Natural killer cell (primary cell): ENCODE measurements around the gene AMDHD2. TPM values are rescaled to one million over a fixed set of nuclear protein-coding genes. Genes with fewer than 3 reads are reported as not detected.

Source experiments
- ATAC-seq, 3 donors: fragments of 150-1000 bp in 2 of 3; fragments of 200-7000 bp in 1 of 3; cut with Tn5 transposase; 1 replicate in 1 of 3; 2 replicates in 2 of 3; pipeline ENCODE4 v1.10.0; 2021; ENCODE audit warnings: mild to moderate bottlenecking in 2 of 3, moderate library complexity in 2 of 3
- DNase-seq, 2 donors: peaks; one replicate each; pipeline versions ENCODE4 v3.0.0 to v3.0.0-alpha.2; 2013 to 2021; ENCODE audit warnings: mixed read lengths in 1 of 2
- H3K27ac ChIP-seq: one replicate; pipeline ENCODE4 v1.5.1; 2013; ENCODE audit warnings: mild to moderate bottlenecking, low read length
- H3K27me3 ChIP-seq: one replicate; pipeline ENCODE4 v1.6.1; 2013; ENCODE audit warnings: low read length; ENCODE audit not compliant: control insufficient read depth, insufficient read depth
- H3K36me3 ChIP-seq: one replicate; pipeline ENCODE4 v1.6.1; 2013; ENCODE audit warnings: low read length; ENCODE audit not compliant: control insufficient read depth, insufficient read depth
- H3K4me1 ChIP-seq: one replicate; pipeline ENCODE4 v1.6.1; 2013; ENCODE audit warnings: low read length; ENCODE audit not compliant: control insufficient read depth, insufficient read depth
- H3K4me3 ChIP-seq: one replicate; pipeline ENCODE4 v1.5.1; 2013; ENCODE audit warnings: low read length
- H3K9me3 ChIP-seq: one replicate; pipeline ENCODE4 v1.6.1; 2013; ENCODE audit warnings: low read length; ENCODE audit not compliant: control insufficient read depth, insufficient read depth
- H3K27ac Mint-ChIP-seq, 2 donors: one replicate each; pipeline ENCODE4 v1.8.0; 2022; ENCODE audit warnings: mild to moderate bottlenecking in 2 of 2, mixed read lengths in 2 of 2, moderate library complexity in 1 of 2
- H3K27me3 Mint-ChIP-seq, 2 donors: one replicate each; pipeline ENCODE4 v1.8.0; 2022; ENCODE audit warnings: low read depth in 2 of 2, mixed read lengths in 2 of 2
- H3K36me3 Mint-ChIP-seq: one replicate; pipeline ENCODE4 v1.8.0; 2022; ENCODE audit warnings: mixed read lengths
- H3K4me1 Mint-ChIP-seq, 2 donors: one replicate each; pipeline ENCODE4 v1.8.0; 2022; ENCODE audit warnings: mixed read lengths in 2 of 2
- H3K4me3 Mint-ChIP-seq: one replicate; pipeline ENCODE4 v1.8.0; 2022; ENCODE audit warnings: mild to moderate bottlenecking, moderate library complexity, mixed read lengths
- H3K9me3 Mint-ChIP-seq, 2 donors: one replicate each; pipeline ENCODE4 v1.8.0; 2022; ENCODE audit warnings: mixed read lengths in 2 of 2
- WGBS: methylation state at CpG from one replicate; pipeline ENCODE4 v1.1.7; 2013; ENCODE audit warnings: missing lambda C conversion rate; ENCODE audit not compliant: insufficient coverage; 5-methylcytosine and 5-hydroxymethylcytosine counted together
- intact Hi-C: fragments of 100-400 bp; cut with micrococcal nuclease; formaldehyde crosslinking; loops from one replicate; pipeline ENCODE4 v1.14.2; 2022
- total RNA-seq, 4 donors: library from RNA; stranded (reverse); fragments of 120-200 nt in 1 of 4; gene quantifications; one replicate each; pipeline versions ENCODE4 v1.2.3 to v1.2.4, GENCODE V29; 2013 to 2022
- TF ChIP-seq, protein P1 (sequence below): fragments of 200-600 bp; IDR thresholded peaks from one replicate; pipeline ENCODE4 v1.8.0; 2022; ENCODE audit warnings: antibody characterized with exemption

The AMDHD2 gene
- total RNA-seq, 3 donors from 2014 or later (not counting 1 experiment from before 2014, with no cell fraction given) = 129 to 162 (median 144) TPM

DNA sequence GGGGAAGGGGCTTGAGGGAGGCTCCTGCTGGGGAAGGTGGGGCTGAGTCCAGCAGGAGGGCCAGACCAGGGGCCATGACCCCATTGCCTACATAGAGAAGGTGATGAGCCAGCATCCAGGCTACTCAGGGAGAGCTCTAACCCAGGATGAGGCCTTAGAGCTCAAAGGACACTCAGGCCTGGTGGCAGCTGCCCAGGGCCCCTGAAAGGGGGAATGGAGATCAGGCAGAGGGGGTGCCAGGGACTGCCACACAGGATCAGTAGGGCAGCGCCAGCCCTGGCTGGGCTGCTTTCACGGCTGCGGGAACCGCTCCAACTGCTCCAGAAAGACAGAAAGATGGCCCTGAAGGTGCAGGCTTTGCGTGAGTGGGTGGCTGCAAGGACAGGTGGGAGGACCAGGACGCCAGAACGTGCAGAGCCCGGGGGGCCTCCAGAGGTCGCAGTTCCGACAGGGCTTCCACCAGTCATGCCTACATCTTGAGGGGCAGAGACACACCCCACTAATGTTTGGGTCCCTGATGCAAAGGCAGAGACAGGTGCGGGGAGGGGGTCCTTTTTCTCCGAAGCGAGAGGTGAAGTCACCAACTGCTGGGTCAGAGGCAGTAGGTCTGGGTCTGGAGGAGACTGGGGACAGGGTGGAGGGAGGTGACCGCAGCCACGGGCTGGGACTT is 7.3 kb upstream of the AMDHD2 start:
- Histone ChIP-seq H3K9me3 (no peaks in the 10 kb centered on the region), H3K4me3 (peak overlapping the region; percentile 30), H3K4me1 (peaks cover 74% of the 10 kb centered on the region), H3K36me3 (peaks cover 1% of the 10 kb centered on the region), H3K27me3 (no peaks in the 10 kb centered on the region), H3K27ac (peak overlapping the region; percentile 91)
- 35% methylated on average over 15 of the region's 15 CpGs for WGBS
- DNase-seq = peak; percentile 51 to 66
- Mint-ChIP-seq H3K27ac (peak overlapping the region; percentile 89 to 91), H3K27me3 (peaks cover 0 to 4% of the 10 kb centered on the region in 2 donors), H3K9me3 (no peaks in the 10 kb centered on the region), H3K4me3 (peak overlapping the region; percentile 92), H3K4me1 (peaks cover 54 to 65% of the 10 kb centered on the region in 2 donors), H3K36me3 (no peaks in the 10 kb centered on the region)
- peak in 1 of 3 donors; percentile 5 for ATAC-seq
- TF ChIP-seq, protein P1, sequence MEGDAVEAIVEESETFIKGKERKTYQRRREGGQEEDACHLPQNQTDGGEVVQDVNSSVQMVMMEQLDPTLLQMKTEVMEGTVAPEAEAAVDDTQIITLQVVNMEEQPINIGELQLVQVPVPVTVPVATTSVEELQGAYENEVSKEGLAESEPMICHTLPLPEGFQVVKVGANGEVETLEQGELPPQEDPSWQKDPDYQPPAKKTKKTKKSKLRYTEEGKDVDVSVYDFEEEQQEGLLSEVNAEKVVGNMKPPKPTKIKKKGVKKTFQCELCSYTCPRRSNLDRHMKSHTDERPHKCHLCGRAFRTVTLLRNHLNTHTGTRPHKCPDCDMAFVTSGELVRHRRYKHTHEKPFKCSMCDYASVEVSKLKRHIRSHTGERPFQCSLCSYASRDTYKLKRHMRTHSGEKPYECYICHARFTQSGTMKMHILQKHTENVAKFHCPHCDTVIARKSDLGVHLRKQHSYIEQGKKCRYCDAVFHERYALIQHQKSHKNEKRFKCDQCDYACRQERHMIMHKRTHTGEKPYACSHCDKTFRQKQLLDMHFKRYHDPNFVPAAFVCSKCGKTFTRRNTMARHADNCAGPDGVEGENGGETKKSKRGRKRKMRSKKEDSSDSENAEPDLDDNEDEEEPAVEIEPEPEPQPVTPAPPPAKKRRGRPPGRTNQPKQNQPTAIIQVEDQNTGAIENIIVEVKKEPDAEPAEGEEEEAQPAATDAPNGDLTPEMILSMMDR = no peak
- intact Hi-C loops = loop anchor here (1.0 to 5.0 kb wide), 2 partner anchors 19 to 171 kb away; partner anchors contain the start of gene ABCA3

DNA sequence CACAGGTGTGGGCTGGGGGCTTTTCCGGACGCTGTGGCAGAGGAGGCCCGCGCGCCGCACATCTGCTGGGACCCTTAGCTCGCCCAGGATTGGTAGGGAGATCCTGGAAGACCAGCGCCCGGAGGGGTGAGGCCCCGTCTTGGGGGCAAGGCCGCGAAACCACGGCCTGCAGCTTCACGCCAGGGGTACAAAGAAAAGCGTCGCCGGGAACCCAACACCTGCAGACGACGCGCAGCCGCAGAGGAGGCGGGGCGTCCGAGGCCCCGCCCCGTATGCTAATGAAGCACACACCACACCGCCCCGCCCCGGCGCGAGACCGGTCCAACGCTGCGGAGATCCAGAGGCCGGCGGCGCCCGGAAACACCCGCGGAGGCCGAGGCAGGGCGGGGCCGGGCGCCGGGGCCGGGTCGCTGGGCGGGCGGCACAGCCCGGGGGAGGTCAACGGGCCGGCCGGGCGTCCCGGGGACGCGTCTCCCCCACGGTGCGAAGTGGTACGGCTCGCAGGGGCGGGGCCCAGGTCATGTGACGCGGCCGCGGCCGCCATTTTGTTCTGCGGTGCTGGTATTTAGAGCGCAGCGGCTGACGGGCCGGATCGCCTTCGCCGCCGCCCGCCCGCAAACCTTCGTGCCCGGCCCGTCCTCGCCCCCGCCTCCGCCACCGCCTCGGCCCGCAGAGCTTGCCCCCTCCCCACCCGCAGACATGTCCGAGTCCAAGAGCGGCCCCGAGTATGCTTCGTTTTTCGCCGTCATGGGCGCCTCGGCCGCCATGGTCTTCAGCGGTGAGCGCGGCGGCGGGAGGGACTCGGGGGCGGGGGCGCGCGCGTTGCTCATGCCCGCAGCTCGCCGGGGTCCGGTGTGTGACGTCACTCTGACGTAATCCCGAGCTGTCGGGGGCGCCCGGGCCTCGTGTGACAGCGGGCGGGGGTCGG is 6.5 kb upstream of the AMDHD2 start, which contains the start of gene ATP6V0C:
ATP6V0C (plus strand) TSS at position 548 of the 928 bp plus-strand sequence; CDS start at position 700, 152 bp downstream.
- H3K27ac Mint-ChIP-seq = peak within 1 kb of the TSS; percentile 89 to 91
- TF ChIP-seq, protein P1 = no peak
- peaks cover 54 to 71% of the 10 kb centered on the region in 2 donors for H3K4me1 Mint-ChIP-seq
- peak within 1 kb of the TSS; percentile 91 for H3K27ac ChIP-seq
- no peaks in the 10 kb centered on the region for H3K9me3 ChIP-seq
- under 1% methylated on average over 122 of the region's 122 CpGs for WGBS
- H3K36me3 ChIP-seq = peaks cover 1% of the 10 kb centered on the region
- H3K4me3 ChIP-seq = peak within 1 kb of the TSS; percentile 73
- H3K4me3 Mint-ChIP-seq = peak within 1 kb of the TSS; percentile 92
- intact Hi-C loops = loop anchor here (1.0 to 5.0 kb wide), 2 partner anchors 19 to 171 kb away; partner anchors contain the start of gene ABCA3
- no peaks in the 10 kb centered on the region for H3K9me3 Mint-ChIP-seq
- peaks cover 74% of the 10 kb centered on the region for H3K4me1 ChIP-seq
- H3K27me3 ChIP-seq = no peaks in the 10 kb centered on the region
- H3K36me3 Mint-ChIP-seq = no peaks in the 10 kb centered on the region
- DNase-seq = peak; percentile 94 to 97
- ATAC-seq = peak; percentile 80 to 92 (median 85)
- H3K27me3 Mint-ChIP-seq = peaks cover 0 to 4% of the 10 kb centered on the region in 2 donors

- H3K9me3 Mint-ChIP-seq = no peaks in the 10 kb centered on the region
- WGBS = under 1% methylated on average over 56 of the region's 63 CpGs
- H3K27ac ChIP-seq = peak overlapping the region; percentile 91
- peaks cover 3% of the 10 kb centered on the region for H3K36me3 ChIP-seq
- DNase-seq (peak in 1 of 2 donors; percentile 62), ATAC-seq (peak; percentile 3 to 8 (median 5))
- H3K4me3 ChIP-seq = peak overlapping the region; percentile 73
- no peaks in the 10 kb centered on the region for H3K9me3 ChIP-seq
- peaks cover 74% of the 10 kb centered on the region for H3K4me1 ChIP-seq
- H3K27me3 Mint-ChIP-seq = peaks cover 0 to 4% of the 10 kb centered on the region in 2 donors
- peak overlapping the region; percentile 86 for H3K4me3 Mint-ChIP-seq
- peak overlapping the region; percentile 89 to 91 for H3K27ac Mint-ChIP-seq
- H3K27me3 ChIP-seq = no peaks in the 10 kb centered on the region
- H3K4me1 Mint-ChIP-seq = peaks cover 57 to 80% of the 10 kb centered on the region in 2 donors
- intact Hi-C loops = loop anchor here (5.0 kb wide), 1 partner anchor 172 kb away; the partner anchor contains the start of gene ABCA3
- TF ChIP-seq, protein P1 = no peak
- no peaks in the 10 kb centered on the region for H3K36me3 Mint-ChIP-seq
Observed at GRCh38 chr16:2514333-2515179, 5.6 kb upstream of the AMDHD2 start.
